Cerebellar nuclear complex (tissue), 1 donor: ENCODE data around the gene PCDH15.

Experiments
- DNase-seq, 2 experiments: peaks; one replicate each; lab custom pipeline; 2025; lab: John Stamatoyannopoulos, UW

PCDH15 gene

DNA sequence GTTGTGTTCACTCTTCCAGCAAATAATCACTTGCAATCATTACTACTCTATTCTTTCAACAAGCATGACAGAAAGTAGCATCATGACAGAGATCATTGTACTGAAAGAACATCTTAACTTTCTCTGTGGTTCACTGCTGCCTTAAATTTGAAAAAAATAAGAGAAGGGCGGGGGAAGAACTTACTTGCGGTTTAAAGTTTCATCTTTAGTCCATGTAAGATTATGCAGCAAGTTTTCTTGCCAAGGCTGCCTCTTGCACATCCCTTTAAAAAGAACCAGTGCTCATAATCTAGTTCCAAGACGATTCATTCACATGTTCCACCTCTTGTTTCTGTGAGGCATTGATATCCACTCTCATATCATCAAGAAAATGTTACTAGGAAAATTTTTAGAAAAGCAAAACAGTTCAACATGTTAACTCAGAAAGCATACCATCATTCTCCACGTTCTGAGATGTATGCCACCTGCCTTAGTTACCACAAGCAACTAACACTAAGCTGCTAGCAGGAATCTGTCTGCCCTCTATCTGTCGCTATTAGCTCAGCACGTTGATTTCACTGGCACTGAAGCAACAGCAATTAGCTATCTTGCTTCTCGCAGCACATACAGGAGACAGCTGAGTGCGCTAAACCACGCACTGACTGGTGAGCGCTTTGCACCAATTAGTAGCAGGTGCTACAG lies at the start of gene PCDH15:
PCDH15 (minus strand) TSS at position 491 of the 681 bp plus-strand sequence. CDS start 136,969 bp downstream, outside the sequence.
- no peak for DNase-seq

DNA sequence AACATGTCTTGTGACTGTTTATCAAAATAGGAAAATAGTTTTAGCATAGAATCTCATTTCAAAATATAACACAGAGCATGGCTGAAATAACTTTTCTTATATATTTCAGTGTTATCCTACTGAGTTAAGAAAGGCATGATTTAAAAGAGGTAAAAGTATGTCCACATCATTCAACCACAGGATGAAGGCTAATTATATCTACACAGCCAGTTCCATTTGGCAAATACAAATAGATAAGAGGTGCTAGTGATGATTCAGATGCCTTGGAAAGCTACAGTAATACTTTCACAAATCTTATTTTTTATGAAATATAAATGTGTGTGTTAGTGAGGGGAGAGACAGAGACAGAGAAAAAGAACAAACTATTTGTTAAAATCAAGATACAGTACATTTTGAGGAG lies 42.9 kb upstream of the PCDH15 start:
- no peak for DNase-seq

DNA sequence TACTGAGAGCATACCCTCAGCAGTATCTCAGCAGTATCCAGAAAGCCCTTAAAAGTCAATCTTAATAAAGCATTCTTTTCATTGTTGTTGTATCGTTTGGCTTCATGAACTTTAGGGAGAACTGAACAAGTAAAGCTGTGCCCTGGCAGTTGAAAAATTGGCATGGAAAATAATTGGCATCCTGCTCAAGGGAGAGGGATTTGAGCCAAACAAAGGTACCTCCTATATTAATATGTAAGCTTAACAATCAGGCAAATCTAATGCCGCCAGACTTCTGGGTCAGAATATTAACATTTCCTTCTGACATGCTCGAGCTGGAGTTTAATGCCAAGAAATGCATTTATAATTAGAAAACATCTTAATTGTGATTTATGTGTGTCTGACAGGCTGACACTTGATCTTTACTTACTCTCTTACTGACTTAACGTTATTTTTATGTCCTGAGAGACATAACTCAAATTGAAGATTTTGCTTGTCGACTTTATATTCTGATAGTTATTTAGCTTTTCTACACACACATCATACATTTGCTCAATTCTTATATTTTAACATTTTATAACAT lies 42.1 kb upstream of the PCDH15 start:
- no peak for DNase-seq

DNA sequence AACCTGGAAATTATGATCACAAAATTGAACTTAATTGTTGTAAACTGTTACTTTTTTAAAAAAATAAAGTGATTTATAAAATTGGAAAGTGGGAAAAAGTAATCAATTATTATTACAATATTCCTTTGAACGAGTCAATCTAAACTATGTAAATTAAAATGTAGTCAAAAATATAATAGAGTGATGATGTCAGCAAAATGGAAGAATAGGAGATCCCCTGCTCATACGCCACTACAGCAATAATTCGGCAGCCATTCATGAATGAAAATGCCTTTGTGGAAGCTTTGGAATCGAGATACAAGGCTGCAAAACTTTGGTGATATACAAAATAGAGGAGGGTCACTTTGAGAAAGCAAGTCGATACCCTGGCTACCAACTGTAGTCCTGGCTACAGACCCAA lies 36.4 kb upstream of the PCDH15 start:
- DNase-seq, result no peak

DNA sequence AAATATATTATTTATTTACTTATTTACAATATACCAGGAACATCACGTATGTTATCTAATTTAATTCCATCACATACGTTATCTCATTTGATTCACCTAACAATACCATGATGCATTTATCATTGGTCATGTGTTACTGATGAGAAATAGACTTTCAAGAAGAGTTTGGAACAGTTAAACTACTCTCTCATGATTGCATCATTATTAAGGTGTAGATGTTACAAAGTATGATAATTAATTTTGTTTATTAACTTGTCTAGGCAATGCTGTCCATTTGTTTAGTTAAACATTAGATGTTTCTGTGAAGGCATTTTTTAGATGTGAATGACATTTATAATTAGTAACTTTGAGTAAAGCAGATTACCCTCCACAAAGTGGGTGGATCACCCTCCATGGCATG lies 32.0 kb upstream of the PCDH15 start:
- DNase-seq, result no peak

DNA sequence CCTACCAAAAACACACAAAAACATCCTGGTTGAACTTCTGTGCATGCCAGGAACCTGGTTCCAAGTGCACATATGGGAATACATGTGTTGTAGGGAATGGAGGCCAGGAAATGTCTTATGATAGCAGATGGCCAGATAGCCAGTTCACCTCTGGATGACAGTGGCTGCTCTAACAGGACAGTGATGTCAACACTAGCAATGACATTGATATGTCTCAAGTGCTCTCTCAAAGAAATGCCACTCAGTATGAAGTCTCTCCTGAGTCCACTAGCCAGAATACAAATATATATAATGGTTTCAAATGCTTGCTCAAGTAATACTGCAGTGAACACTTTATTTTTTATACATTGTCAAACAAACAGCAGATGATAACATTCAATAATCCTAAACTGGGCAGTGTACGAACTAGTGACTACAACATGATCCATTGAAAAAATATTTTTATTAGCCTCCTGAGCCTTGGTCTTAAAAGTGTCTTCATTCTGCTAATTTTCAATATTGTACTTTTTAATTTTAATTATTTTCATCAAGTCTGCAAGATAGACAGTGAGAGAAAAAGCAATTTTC lies 26.0 kb upstream of the PCDH15 start:
- DNase-seq, result no peak

DNA sequence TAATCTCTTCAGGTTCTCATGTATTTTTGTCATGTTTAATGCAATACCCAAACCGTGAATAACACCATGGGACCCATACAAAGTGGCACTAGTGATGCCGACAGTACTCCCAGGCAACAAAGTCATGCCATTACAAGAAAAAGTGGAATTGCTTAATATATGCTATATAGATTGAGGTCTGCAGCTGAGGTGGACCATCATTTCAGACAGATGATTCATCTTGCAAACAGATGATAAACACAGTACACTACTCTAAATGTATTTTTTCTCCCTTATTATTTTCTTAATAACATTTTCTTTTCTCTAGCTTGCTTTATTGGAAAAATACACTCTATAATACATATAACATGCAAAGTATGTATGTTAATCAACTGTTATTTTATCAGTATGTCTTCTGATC lies 14.6 kb upstream of the PCDH15 start:
- DNase-seq, result no peak

DNA sequence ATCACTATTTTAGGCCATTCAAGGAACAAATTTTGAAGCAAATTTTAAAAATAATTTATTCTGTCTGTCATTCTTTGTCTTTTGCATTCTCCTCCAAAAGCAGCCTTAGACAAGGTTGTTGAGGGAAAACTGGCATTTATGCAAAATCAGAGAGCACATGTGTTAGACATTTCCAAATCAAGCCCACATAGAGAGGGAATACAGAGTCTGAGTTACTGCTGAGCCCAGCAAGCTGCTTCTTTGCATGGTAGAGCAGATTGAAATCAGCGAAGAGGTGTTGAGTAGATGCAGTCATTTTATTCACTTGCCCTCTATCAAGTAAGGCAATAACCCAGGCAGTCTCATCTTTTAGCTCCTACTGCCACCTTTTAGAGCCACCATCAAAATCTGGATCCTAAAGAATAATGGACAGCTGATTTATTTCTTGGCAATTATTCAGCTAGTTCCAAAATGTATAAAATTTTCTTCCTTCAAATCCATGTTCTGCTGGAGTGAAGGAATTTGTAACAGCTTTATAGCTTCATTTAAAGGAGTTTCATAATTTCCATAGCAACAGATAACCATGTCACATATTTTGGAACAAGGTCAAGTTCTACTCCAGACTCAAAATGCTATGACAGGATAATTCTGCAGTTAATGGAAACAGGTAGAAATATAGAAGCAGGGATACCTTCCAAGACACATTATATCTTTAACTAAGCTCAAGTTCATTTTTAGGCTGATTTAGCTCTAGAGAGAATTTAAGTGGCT lies 7.3 kb upstream of the PCDH15 start:
- DNase-seq, result no peak

DNA sequence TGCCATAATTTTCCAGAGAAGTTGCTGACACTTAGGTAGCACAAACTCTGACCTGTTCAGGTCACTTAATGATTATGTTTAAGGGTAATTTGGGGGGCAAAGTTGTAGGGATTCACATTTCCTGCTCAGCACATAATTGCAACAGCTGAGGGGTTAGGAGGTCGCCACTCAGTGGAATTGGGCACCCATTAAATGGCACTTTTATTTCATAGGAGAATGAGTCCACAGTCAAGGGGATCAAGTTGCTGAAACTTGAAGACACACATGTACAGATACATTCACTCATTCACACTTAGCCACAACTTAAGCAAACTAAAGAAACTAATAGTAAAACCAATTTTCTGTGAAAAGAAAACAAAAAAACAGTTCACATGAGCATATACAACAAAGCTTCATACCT lies 1.5 kb downstream of the PCDH15 start:
- DNase-seq, result no peak

DNA sequence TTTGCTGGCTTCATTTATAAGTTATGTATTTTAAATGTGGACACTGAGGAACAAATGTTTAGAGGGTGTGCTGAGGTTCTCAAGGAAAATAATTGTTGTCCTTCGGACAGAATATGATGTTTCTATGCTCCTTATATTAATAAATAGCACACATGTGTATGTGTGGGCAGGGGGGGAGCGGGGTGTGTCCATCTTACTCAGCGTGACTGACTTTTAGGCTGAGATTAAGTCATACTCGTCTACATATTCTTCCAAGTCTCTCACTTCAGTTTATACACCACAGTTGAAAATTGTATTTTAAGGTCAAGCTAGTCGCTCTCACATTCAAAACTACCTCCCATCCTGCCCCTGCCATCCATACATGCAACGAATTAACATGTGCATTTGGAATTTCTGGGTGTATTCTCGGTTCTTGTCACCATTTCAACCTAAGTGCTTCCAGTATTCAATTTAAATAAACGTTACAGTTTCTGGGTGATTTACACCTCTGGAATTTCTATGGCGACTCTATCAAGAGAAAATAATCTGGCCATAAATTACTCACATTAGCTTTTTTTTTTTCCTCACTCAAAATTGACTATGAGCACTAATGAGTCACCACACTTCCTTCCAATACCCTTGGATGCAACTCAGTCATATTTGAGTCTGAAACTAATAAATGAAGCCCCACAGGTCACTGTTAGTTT lies 3.3 kb downstream of the PCDH15 start:
- DNase-seq, result no peak

DNA sequence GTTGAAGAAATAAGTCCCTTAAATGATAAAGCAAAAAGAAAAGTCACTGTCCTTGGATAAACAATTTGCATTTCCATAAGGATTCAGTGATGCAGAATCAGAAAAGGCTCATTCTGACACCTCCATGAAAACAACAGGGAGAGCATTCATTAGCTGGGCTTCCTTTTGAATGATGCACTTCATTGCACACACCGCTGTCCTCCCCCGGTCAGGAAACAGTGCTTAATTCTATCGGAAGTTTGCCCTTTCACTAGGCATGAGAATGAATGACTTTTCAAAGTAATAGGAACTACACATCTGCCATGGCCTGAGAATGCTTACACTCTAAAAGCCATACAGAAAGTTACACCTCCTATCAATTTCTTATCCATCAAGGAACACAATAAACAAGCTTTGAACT lies 4.2 kb downstream of the PCDH15 start:
- no peak for DNase-seq

DNA sequence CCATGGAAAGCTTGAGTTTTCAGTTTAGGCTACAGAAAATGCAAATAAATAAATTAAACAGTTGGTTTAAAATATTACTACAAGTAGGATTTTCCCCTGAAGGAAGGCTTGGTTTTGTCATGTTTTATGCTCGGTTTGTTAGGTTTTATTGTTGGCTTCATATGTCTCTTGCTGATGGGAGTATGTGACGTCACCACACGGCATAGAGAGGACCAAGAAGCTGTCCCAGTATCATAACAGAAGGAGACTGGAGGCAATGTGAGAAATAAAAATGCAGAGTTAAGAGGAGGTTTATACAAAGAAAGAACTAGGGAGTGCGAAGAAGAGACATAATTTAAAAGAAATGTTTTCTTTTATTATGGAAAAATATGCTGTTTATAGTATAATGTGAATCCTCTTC lies 24.4 kb downstream of the PCDH15 start:
- no peak for DNase-seq

DNA sequence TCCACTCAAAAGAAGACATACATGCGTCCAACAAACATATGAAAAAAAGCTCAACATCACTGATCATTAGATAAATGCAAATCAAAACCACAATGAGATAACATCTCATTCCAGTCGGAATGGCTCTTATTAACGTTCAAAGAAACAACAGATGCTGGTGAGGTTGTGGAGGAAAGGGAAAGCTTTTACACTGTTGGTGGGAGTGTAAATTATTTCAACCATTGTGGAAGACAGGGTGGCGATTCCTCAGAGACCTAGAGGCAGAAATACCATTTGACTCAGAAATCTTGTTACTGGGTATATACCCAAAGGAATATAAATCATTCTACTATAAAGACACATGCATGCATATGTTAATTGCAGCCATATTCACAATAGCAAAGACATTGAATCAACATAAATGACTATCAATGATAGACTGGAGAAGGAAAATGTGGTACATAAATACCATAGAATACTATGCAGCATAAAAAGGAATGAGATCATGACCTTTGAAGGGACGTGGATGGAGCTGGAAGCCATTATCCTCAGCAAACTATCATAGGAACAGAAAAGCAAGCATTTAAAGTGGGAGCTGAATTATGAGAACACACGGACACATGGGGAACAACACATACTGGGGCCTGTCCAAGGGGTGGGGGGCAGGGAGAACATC lies 28.4 kb downstream of the PCDH15 start:
- DNase-seq, result no peak

DNA sequence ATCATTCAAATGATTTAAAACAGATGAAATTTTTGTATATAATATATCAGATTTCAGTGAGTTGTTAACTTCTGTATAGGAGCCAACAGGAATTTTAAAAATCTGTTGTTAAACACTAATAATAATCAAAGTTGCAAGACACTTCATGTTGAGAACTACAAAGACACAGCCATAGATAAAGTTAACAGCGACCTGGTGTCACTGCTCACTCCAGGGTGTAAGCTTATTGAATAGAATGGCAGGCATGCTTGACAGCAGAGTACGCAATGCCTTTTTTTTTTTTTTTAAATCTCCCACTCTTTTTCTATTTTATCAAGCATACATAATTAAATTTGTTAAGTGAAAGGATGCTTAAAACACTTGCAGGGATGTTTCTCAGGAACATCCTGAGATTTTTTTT lies 32.0 kb downstream of the PCDH15 start:
- no peak for DNase-seq

DNA sequence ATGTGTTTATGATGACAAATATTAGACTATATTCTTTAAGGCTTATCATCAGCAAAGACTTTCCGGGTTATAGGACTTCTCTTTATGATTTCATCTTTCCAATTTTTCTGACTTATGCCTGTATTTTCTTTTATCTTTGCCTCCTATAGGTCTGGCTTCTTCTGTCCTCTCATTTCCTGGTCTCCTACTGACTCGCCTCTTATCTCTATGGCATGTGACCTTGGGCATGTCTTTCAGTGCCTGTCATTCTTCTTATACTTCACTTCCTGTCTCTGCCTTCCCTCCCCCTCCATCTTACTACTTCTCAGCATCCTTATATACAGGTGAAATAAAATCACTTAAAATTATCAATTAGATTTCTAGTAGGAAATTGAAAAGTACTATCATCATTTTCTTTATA lies 42.2 kb downstream of the PCDH15 start:
- no peak for DNase-seq

DNA sequence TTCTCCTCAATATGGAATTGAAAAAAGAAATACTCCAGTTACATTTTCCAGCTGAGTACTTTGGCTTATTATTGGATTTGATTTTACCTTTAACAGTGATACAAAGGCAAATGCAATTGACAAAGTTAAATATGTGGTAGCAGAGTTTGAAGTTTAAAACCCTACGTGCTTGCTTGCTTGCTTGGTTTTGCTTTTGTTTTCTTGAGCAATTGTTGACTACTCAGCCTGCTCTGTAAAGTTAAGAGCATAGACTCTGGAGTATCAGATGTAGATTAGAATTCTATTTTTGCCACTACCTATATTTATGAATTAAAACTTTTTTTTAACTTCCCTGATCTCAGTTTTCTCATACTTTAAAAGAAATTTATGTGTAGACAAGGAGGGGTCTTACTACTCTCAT lies 51.4 kb downstream of the PCDH15 start:
- no peak for DNase-seq

DNA sequence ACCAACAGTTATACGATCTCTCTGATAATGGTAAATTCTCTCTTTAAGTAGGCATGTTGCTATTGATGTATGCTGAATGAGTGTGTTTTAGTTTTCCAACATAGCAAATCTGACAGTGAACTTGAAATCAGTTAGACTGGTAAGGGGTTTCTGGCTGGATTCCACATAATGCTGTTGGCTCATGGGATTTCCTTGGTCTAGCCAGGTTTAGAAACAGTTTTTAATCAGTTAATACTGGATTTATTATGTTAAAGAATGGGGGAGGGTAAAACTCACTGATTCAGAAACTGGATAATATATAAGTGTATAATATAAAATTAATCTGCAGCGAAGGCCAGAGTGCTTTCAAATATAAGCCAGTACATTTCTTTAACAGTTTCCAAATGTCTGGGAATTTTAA lies 55.6 kb downstream of the PCDH15 start:
- no peak for DNase-seq

DNA sequence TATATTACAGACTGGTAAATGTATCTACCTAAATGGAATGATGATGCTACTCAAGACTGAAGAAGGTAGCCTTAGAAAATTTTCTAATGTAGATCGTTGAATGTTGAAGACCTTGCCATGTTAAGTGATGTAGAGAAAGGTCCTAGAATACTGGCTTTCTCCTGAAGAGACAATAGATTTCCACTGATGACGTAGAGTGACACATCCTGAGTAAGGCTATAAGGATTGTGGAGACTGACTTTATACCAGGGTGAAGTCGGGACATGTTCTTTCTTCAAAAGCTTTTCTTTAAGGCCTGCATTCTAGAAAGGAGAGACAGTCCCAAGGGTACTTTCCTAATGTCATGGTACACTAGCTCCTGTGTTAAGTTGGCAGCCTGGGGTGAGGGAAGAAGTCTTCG lies 58.6 kb downstream of the PCDH15 start:
- DNase-seq, result no peak

DNA sequence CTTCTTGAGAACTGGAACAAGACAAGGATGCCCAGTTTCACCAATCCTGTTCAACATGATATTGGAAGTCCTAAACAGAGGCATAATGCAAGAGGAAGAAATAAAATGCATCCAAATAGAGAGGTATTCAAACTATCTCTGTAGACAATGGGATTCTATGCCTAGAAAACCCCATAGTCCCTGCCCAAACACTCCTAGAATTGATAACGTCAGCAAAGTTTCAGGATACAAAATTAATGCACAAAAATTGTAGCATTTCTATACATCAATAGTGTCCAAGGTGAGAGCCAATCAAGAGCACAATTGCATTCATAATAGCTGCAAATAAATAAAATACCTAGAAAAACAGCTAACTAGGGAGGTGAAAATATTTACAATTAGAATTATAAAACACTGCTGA lies 72.5 kb downstream of the PCDH15 start:
- DNase-seq, result no peak

DNA sequence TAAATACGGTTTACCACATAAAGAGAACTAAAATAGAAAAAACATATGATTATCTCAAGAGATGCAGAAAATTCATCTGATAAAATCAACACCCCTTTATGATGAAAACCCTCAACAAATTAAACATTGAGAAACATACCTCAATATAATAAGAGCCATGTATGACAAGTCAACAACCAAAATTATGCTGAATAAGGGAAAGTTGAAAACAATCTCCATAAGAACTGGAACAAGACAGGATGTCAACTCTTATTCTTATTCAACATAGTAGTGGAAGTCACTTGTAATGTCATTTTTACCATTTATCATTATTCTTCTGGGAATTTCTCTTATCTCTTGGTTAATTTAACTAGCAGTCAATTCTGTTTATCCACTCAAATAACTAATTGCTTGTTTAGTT lies 79.0 kb downstream of the PCDH15 start:
- DNase-seq, result no peak

DNA sequence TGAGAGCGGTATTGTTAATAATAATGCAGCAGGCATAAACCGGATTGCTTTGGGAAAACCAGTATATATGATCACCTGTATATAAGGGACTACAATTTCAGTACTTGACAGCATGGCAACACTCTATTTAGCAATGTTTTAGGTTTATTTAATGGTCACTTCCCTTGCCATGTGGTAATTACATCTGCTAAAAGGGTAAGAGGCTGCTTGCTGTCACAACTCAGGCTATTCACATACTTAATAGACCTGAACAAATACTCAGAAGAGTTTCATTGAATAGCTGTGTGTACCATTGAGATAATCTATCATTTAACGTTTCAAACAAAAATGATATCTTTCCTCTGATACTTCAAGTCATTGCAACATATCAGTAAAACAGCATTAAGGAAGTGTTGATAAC lies 90.1 kb downstream of the PCDH15 start:
- no peak for DNase-seq

DNA sequence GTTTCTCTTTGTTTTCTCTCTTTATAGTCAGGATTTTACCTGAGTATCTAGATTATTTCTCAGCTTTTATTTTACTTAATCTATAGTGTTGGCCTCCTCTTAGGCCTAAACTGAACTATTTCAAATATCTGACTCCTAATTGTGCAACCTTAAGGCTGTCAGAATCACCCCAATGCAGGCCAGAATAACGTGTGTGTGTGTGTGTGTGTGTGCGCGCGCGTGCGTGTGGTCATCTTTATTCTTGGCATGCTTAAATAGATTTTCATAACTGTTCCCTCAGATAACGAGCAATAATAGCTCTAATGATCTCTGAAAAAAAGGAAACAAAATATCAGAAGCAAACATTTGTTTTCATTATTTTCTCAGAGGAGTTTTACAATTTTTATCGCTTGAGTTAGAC lies 92.4 kb downstream of the PCDH15 start:
- no peak for DNase-seq
